ENCODE results near the gene HK3.

HK3 gene

DNA sequence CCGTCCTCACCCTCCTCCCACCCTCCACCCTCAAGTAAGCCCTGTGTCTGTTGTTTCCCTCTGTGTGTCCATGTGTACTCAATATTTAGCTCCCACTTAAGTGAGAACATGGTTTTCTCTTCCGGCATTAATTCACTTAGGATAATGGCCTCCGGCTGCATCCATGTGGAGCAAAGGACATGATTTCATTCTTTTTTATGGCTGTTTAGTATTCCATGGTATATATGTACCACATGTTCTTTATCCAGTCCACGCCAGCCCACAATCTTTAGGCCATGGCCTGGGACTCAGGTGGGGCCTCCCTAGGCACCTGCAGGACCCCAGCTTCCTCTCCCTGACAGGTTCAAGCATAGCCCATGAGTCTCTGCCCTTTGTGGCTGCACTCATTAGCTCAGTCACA is 65.9 kb downstream of the HK3 start:
- no peak for DNase-seq
- intact Hi-C loops (cut with DNase I) = no loop called here

DNA sequence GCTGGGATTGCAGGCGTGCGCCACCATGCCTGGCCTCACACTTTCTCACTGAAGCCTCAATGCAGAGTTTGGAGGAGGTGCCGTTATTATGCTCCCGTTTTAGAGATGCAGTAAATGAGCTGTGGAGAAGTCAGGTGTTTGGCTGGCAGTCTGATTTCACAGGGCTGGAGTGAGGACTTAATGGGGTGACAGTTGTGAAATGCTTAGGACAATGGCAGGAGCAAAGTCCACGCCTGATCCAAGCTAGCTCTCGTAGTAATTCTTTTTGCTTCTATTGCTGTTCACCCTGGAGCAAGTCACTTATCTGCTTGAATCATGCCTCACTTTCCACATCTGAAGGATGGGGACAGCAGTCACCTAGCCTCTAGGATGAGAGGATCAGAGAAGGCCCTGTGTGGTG is 67.0 kb downstream of the HK3 start:
- intact Hi-C loops (cut with DNase I) = no loop called here

DNA sequence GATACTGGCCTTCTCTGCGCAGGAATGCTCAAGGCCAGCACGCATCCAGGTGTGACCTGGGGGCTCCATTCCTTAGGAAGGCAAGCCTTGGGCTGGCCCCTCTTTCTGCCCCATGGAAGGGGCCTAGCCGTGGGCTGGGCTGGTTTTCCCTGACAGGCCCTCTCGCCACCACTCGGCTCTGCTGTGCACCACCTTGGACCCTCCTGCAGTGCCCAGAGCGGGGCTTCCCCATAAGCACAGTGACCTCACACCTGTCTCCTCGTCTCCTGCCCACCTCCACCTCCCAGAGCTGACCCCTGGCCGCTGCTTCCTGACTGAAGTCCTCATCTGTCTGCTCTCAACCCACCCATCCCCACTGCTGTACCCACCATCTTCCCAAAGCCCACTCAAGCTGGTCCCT is 67.7 kb downstream of the HK3 start:
- intact Hi-C loops (cut with DNase I) = no loop called here
- DNase-seq = peak in 1 of 10 donors; percentile 74

More for the DNA sequence above, 67.0 kb downstream of the HK3 start:
- no peak for DNase-seq

DNA sequence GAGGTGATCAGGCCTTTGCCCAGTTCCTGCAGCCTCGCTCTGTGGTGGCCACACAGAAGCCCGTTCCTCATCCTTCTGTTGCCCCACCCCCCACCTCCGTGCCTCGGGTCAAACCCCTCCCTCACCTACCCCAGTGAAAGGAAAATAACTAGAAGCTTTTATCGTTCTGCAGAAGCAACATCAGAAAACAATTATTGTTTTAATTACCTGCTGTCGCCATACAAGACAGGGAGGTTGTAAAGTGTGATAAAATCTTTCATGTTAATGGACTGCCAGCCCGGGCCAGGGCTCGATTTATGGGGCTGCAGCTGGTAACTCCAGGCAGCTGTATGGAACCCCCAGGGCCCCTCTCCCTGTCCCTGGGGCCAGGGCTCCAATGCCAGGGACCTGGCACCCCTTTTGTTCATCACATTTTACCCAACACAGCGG is 68.1 kb downstream of the HK3 start:
- peak in 1 of 10 donors; percentile 61 for DNase-seq
- intact Hi-C loops (cut with DNase I) = no loop called here

All from posterior cingulate gyrus (tissue), 11 donors.